HCT116 (cell line): ENCODE results near the gene OSER1.

Experiments
- CEBPB ChIP-seq: IDR thresholded peaks from 2 replicates; pipeline ENCODE4 v1.6.1; 2012; ENCODE audit warnings: low read depth
- CTCF ChIP-seq, 3 experiments: fragments of 200-600 bp in 1 of 3; sonication (generic) in 1 of 3; IDR thresholded peaks in 2 of 3; conservative IDR thresholded peaks in 1 of 3; 2 replicates each; pipeline ENCODE4 v1.5.1; 2012 to 2017; ENCODE audit warnings: low read depth in 2 of 3, low read length in 2 of 3, antibody characterized with exemption in 1 of 3, borderline replicate concordance in 1 of 3, control low read depth in 1 of 3, mild to moderate bottlenecking in 1 of 3, mixed read lengths in 1 of 3, mixed run types in 1 of 3, moderate library complexity in 1 of 3; ENCODE audit not compliant: insufficient read depth in 1 of 3
- ELF1 ChIP-seq: IDR thresholded peaks from 2 replicates; pipeline ENCODE4 v1.6.1; 2012; ENCODE audit warnings: low read depth, borderline replicate concordance
- EZH2 ChIP-seq: fragments of 200-600 bp; sonication (generic); IDR thresholded peaks from 2 replicates; pipeline ENCODE4 v1.6.1; 2017; ENCODE audit warnings: antibody characterized with exemption, mixed run types
- EZH2phosphoT487 ChIP-seq: fragments of 200-600 bp; IDR thresholded peaks from 2 replicates; pipeline ENCODE4 v1.6.1; 2018; ENCODE audit warnings: antibody characterized with exemption, borderline replicate concordance
- FOSL1 ChIP-seq: IDR thresholded peaks from 2 replicates; pipeline ENCODE4 v1.6.1; 2012; ENCODE audit warnings: low read depth
- JUND ChIP-seq: IDR thresholded peaks from 2 replicates; pipeline ENCODE4 v1.6.1; 2012
- POLR2A ChIP-seq: IDR thresholded peaks from 2 replicates; pipeline ENCODE4 v1.7.0; 2011; ENCODE audit warnings: borderline replicate concordance; ENCODE audit not compliant: insufficient read depth, insufficient read length; ENCODE audit errors: extremely low read depth
- POLR2AphosphoS5 ChIP-seq: IDR thresholded peaks from 2 replicates; pipeline ENCODE4 v1.6.1; 2011; ENCODE audit warnings: mild to moderate bottlenecking, low read depth, low read length, moderate library complexity
- RAD21 ChIP-seq: IDR thresholded peaks from 2 replicates; pipeline ENCODE4 v1.6.1; 2012; ENCODE audit warnings: low read depth, mild to moderate bottlenecking
- SIN3A ChIP-seq: IDR thresholded peaks from 2 replicates; pipeline ENCODE4 v1.6.1; 2012; ENCODE audit warnings: low read depth
- SP1 ChIP-seq: IDR thresholded peaks from 2 replicates; pipeline ENCODE4 v1.6.1; 2012; ENCODE audit warnings: low read depth
- ZNF274 ChIP-seq: fragments of 200-500 bp; sonication (Bioruptor generic); IDR thresholded peaks from 2 replicates; pipeline ENCODE4 v1.6.1; 2014; ENCODE audit warnings: mild to moderate bottlenecking, low read depth, low read length, inconsistent platforms
- TF ChIP-seq, protein P1 (sequence below): IDR thresholded peaks from 2 replicates; pipeline ENCODE4 v1.6.1; 2012

DNA sequence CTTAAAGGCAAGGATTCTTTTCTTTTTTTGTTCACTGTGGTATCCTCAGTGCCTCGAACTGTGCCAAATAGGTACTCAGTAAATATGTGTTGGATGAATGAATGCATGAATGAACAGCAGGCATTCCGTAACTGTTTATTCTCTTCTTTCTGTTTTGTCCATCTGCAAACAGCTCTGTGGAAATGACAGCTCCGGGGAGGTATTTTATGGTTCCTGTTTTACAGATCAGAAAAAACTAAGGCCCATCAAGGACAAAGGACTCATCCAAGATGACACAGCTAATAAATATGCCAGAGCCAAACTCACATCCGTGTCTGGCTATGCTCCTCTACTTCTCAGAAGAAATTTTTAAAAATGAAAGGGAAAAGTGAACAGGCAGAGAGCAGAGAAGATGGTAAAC, 44.6 kb downstream of the OSER1 start:
- TF ChIP-seq, protein P1, sequence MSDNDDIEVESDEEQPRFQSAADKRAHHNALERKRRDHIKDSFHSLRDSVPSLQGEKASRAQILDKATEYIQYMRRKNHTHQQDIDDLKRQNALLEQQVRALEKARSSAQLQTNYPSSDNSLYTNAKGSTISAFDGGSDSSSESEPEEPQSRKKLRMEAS = no peak
- TF ChIP-seq JUND = no peak
- TF ChIP-seq SP1 = no peak
- no peak for TF ChIP-seq CTCF (IDR thresholded peaks at IDR 0.05 in 2 of 3, conservative IDR thresholded peaks at IDR 0.05 in 1 of 3; ENCODE audit: borderline replicate concordance in 1 of 3, insufficient read depth in 1 of 3, low read depth in 2 of 3, low read length in 2 of 3)
- no peak for TF ChIP-seq SIN3A
- no peak for TF ChIP-seq CEBPB
- TF ChIP-seq EZH2 = no peak
- no peak for TF ChIP-seq POLR2A
- TF ChIP-seq ZNF274 = no peak
- TF ChIP-seq FOSL1 = no peak
- TF ChIP-seq EZH2phosphoT487 = no peak
- no peak for TF ChIP-seq ELF1
- no peak for TF ChIP-seq RAD21
- no peak for TF ChIP-seq POLR2AphosphoS5
